ENCODE data around the gene GSC2.
A peak's percentile ranks its signal among the peaks of the same experiment; 100 is the strongest.

Gene GSC2

DNA sequence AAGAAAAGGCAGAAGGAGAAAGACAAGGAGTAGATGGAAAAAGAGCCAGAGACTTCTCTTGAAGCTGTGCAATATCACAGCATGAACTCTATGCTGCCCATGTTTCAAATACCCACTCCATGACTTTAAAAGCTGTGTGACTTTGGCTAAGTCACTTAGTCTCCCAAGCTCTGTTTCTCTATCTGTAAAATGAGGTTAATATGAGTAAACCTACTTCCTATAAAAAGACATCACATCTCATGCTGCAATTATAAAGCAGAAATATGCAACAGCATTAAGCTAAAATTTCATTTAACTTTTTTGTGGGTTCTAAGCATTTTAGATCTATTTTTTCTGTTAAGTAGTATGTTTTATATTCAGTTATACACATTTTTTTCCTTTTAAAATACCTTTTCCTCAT is 39.4 kb downstream of the GSC2 start:
- peaks cover 16% of the 10 kb centered on the region for H3K4me1 ChIP-seq (ENCODE audit: control insufficient read depth, insufficient read depth, low read depth, low read length)
- no peak overlapping the region for H2AK5ac ChIP-seq (ENCODE audit: low read length, severe bottlenecking)
- DNase-seq, result no peak
- H3K9ac ChIP-seq (ENCODE audit: low read length), result no peak overlapping the region
- H2BK120ac ChIP-seq (ENCODE audit: low read depth, low read length), result no peak overlapping the region
- no peak overlapping the region for H2BK5ac ChIP-seq (ENCODE audit: low read depth, low read length, poor library complexity, severe bottlenecking)
- H4K8ac ChIP-seq (ENCODE audit: low read length), result no peak overlapping the region
- no peak overlapping the region for H2BK15ac ChIP-seq (ENCODE audit: low read depth, poor library complexity, severe bottlenecking)
- no peak overlapping the region for H3K23ac ChIP-seq (ENCODE audit: low read length in 2 of 2)
- H3K4me3 ChIP-seq (ENCODE audit: insufficient read depth in 1 of 2, low read depth in 1 of 2, low read length in 2 of 2), result no peak overlapping the region
- H3K27me3 ChIP-seq (ENCODE audit: control insufficient read depth in 1 of 2, insufficient read depth in 1 of 2, low read length in 2 of 2), result no peaks in the 10 kb centered on the region
- H3K18ac ChIP-seq (ENCODE audit: low read depth in 1 of 2, low read length in 2 of 2), result no peak overlapping the region
- peaks cover 39% of the 10 kb centered on the region for H3K79me1 ChIP-seq (replicated peaks; ENCODE audit: low read length, poor library complexity, severe bottlenecking)
- peaks cover 0 to 10% of the 10 kb centered on the region in 2 experiments for H3K36me3 ChIP-seq (ENCODE audit: control insufficient read depth in 1 of 2, insufficient read depth in 2 of 2, low read depth in 1 of 2, low read length in 2 of 2)
- no peak overlapping the region for H3K27ac ChIP-seq (ENCODE audit: low read length, poor library complexity, severe bottlenecking)
- H3K9me3 ChIP-seq (ENCODE audit: control insufficient read depth, low read length), result no peaks in the 10 kb centered on the region
- no peak overlapping the region for H2AFZ ChIP-seq (ENCODE audit: low read depth, low read length)
- no peak overlapping the region for H3K4ac ChIP-seq (ENCODE audit: low read depth in 1 of 2, low read length in 2 of 2)
- H3K4me2 ChIP-seq (ENCODE audit: low read length, poor library complexity, severe bottlenecking), result no peak overlapping the region
- H4K91ac ChIP-seq (ENCODE audit: low read length), result no peak overlapping the region
- no peak overlapping the region for H2BK12ac ChIP-seq (ENCODE audit: low read length in 2 of 2)
- H3K14ac ChIP-seq (ENCODE audit: low read length in 2 of 2), result no peak overlapping the region

DNA sequence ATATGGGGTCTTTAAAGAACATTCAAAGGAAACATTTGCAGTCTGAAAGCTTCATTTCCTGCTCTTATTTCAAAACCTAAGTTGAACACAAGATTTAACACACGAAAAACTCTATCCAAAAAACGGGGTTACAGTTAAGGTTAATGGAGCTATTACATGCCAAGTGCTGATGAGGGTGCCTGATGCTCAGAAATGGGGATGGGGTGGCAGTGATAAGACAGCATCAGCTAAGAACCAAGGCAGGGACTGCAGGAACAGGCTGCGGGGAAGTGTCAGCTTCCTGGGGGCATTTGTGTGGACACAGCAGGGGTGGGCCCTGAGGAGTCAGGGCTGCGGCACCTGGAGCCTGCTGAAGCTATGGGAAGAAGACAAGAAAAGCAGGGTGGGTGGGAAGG is 40.0 kb downstream of the GSC2 start:
- no peak overlapping the region for H4K8ac ChIP-seq (ENCODE audit: low read length)
- H3K27me3 ChIP-seq (ENCODE audit: control insufficient read depth in 1 of 2, insufficient read depth in 1 of 2, low read length in 2 of 2), result no peaks in the 10 kb centered on the region
- 93% methylated on average over 4 of the region's 4 CpGs for WGBS
- peaks cover 13% of the 10 kb centered on the region for H3K4me1 ChIP-seq (ENCODE audit: control insufficient read depth, insufficient read depth, low read depth, low read length)
- H3K9ac ChIP-seq (ENCODE audit: low read length), result no peak overlapping the region
- H3K9me3 ChIP-seq (ENCODE audit: control insufficient read depth, low read length), result no peaks in the 10 kb centered on the region
- H3K4ac ChIP-seq (ENCODE audit: low read depth in 1 of 2, low read length in 2 of 2), result no peak overlapping the region
- no peak overlapping the region for H2BK5ac ChIP-seq (ENCODE audit: low read depth, low read length, poor library complexity, severe bottlenecking)
- no peak overlapping the region for H3K23ac ChIP-seq (ENCODE audit: low read length in 2 of 2)
- H3K79me1 ChIP-seq (replicated peaks; ENCODE audit: low read length, poor library complexity, severe bottlenecking), result peaks cover 35% of the 10 kb centered on the region
- no peak overlapping the region for H2BK120ac ChIP-seq (ENCODE audit: low read depth, low read length)
- H3K4me3 ChIP-seq (ENCODE audit: insufficient read depth in 1 of 2, low read depth in 1 of 2, low read length in 2 of 2), result no peak overlapping the region
- no peak overlapping the region for H2AFZ ChIP-seq (ENCODE audit: low read depth, low read length)
- no peak overlapping the region for H3K27ac ChIP-seq (ENCODE audit: low read length, poor library complexity, severe bottlenecking)
- peaks cover 0 to 9% of the 10 kb centered on the region in 2 experiments for H3K36me3 ChIP-seq (ENCODE audit: control insufficient read depth in 1 of 2, insufficient read depth in 2 of 2, low read depth in 1 of 2, low read length in 2 of 2)
- H2AK5ac ChIP-seq (ENCODE audit: low read length, severe bottlenecking), result no peak overlapping the region
- H4K91ac ChIP-seq (ENCODE audit: low read length), result no peak overlapping the region
- no peak for DNase-seq
- H3K14ac ChIP-seq (ENCODE audit: low read length in 2 of 2), result no peak overlapping the region
- H2BK15ac ChIP-seq (ENCODE audit: low read depth, poor library complexity, severe bottlenecking), result no peak overlapping the region
- H3K4me2 ChIP-seq (ENCODE audit: low read length, poor library complexity, severe bottlenecking), result no peak overlapping the region
- no peak overlapping the region for H3K18ac ChIP-seq (ENCODE audit: low read depth in 1 of 2, low read length in 2 of 2)
- H2BK12ac ChIP-seq (ENCODE audit: low read length in 2 of 2), result no peak overlapping the region

DNA sequence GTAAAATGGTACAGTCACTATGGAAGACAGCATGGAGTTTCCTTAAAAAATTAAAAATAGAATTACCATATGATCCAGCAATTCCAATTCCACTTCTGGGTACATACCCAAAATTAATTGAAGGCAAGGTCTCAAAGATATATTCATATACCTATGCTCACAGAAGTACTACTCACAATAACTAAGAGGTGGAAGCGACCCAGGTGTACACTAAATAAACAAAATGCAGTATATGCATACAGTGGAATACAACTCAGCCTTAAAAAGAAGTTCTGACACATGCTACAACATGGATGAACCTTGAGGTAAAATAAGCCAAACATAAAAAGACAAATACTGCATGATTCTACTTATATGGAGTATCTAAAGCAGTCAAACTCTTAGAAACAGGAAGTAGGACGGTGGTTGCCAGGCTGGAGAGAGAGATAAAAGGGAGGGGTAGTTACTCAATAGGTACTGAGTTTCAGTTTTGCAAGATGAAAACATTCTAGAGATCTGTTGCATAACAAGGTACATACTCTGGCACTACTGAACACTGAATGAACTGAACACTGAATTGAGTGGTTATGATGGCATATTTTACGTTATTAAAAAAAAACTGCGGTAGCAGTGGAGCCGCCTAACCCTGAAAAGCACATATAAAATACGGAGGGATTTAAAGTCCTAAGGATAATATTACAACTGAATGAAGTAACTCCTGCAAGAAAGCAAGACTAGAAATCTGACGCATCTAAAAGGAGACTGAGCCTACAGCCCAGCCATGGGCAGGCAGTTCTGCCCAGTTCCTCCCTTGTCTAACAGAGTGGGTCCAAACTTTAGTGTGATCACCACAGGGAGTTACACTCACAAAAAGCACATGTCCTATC is 40.7 kb downstream of the GSC2 start:
- WGBS, result 82% methylated on average over 6 of the region's 7 CpGs

DNA sequence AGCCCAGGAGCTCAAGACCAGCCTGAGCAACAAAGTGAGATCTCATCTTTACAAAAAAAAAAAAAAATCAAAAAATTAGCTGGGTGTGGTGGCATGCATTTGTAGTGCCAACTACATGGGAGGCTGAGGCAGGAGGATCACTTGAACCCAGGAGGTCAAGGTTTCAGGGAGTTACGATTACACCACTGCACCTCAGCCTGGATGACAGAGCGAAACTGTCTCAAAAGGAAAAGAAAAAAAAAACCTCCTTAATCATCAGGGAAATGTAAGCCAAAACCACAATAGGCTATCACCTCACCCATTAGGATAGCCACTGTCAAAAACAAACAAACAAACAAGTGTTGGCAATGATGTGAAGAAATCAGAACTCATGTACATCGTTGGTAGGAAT is 41.3 kb downstream of the GSC2 start:
- no peak overlapping the region for H3K27ac ChIP-seq (ENCODE audit: low read length, poor library complexity, severe bottlenecking)
- no peak overlapping the region for H4K8ac ChIP-seq (ENCODE audit: low read length)
- H2AK5ac ChIP-seq (ENCODE audit: low read length, severe bottlenecking), result no peak overlapping the region
- no peak overlapping the region for H3K4me3 ChIP-seq (ENCODE audit: insufficient read depth in 1 of 2, low read depth in 1 of 2, low read length in 2 of 2)
- no peak overlapping the region for H3K4ac ChIP-seq (ENCODE audit: low read depth in 1 of 2, low read length in 2 of 2)
- H3K79me1 ChIP-seq (replicated peaks; ENCODE audit: low read length, poor library complexity, severe bottlenecking), result peaks cover 29% of the 10 kb centered on the region
- no peak overlapping the region for H3K18ac ChIP-seq (ENCODE audit: low read depth in 1 of 2, low read length in 2 of 2)
- WGBS, result 94% methylated on average over 2 of the region's 3 CpGs
- H2BK120ac ChIP-seq (ENCODE audit: low read depth, low read length), result no peak overlapping the region
- H3K14ac ChIP-seq (ENCODE audit: low read length in 2 of 2), result no peak overlapping the region
- no peak for DNase-seq
- no peak overlapping the region for H2AFZ ChIP-seq (ENCODE audit: low read depth, low read length)
- peaks cover 0 to 4% of the 10 kb centered on the region in 2 experiments for H3K36me3 ChIP-seq (ENCODE audit: control insufficient read depth in 1 of 2, insufficient read depth in 2 of 2, low read depth in 1 of 2, low read length in 2 of 2)
- H2BK12ac ChIP-seq (ENCODE audit: low read length in 2 of 2), result no peak overlapping the region
- no peak overlapping the region for H3K4me2 ChIP-seq (ENCODE audit: low read length, poor library complexity, severe bottlenecking)
- H3K23ac ChIP-seq (ENCODE audit: low read length in 2 of 2), result no peak overlapping the region
- H2BK5ac ChIP-seq (ENCODE audit: low read depth, low read length, poor library complexity, severe bottlenecking), result no peak overlapping the region
- H3K27me3 ChIP-seq (ENCODE audit: control insufficient read depth in 1 of 2, insufficient read depth in 1 of 2, low read length in 2 of 2), result no peaks in the 10 kb centered on the region
- H2BK15ac ChIP-seq (ENCODE audit: low read depth, poor library complexity, severe bottlenecking), result no peak overlapping the region
- peaks cover 16% of the 10 kb centered on the region for H3K4me1 ChIP-seq (ENCODE audit: control insufficient read depth, insufficient read depth, low read depth, low read length)
- no peaks in the 10 kb centered on the region for H3K9me3 ChIP-seq (ENCODE audit: control insufficient read depth, low read length)
- H4K91ac ChIP-seq (ENCODE audit: low read length), result no peak overlapping the region
- no peak overlapping the region for H3K9ac ChIP-seq (ENCODE audit: low read length)

More for the DNA sequence above, 40.7 kb downstream of the GSC2 start:
- H3K4me1 ChIP-seq (ENCODE audit: control insufficient read depth, insufficient read depth, low read depth, low read length), result peaks cover 16% of the 10 kb centered on the region
- H3K23ac ChIP-seq (ENCODE audit: low read length in 2 of 2), result no peak overlapping the region
- H3K4me3 ChIP-seq (ENCODE audit: insufficient read depth in 1 of 2, low read depth in 1 of 2, low read length in 2 of 2), result no peak overlapping the region
- no peak overlapping the region for H3K4ac ChIP-seq (ENCODE audit: low read depth in 1 of 2, low read length in 2 of 2)
- no peak overlapping the region for H2AK5ac ChIP-seq (ENCODE audit: low read length, severe bottlenecking)
- no peak overlapping the region for H3K27ac ChIP-seq (ENCODE audit: low read length, poor library complexity, severe bottlenecking)
- H3K27me3 ChIP-seq (ENCODE audit: control insufficient read depth in 1 of 2, insufficient read depth in 1 of 2, low read length in 2 of 2), result no peaks in the 10 kb centered on the region
- no peak overlapping the region for H2BK5ac ChIP-seq (ENCODE audit: low read depth, low read length, poor library complexity, severe bottlenecking)
- peaks cover 0 to 4% of the 10 kb centered on the region in 2 experiments for H3K36me3 ChIP-seq (ENCODE audit: control insufficient read depth in 1 of 2, insufficient read depth in 2 of 2, low read depth in 1 of 2, low read length in 2 of 2)
- no peaks in the 10 kb centered on the region for H3K9me3 ChIP-seq (ENCODE audit: control insufficient read depth, low read length)
- peak; percentile 74 for DNase-seq
- H3K79me1 ChIP-seq (replicated peaks; ENCODE audit: low read length, poor library complexity, severe bottlenecking), result peaks cover 32% of the 10 kb centered on the region
- H4K8ac ChIP-seq (ENCODE audit: low read length), result no peak overlapping the region
- no peak overlapping the region for H2BK120ac ChIP-seq (ENCODE audit: low read depth, low read length)
- no peak overlapping the region for H2AFZ ChIP-seq (ENCODE audit: low read depth, low read length)
- no peak overlapping the region for H3K9ac ChIP-seq (ENCODE audit: low read length)
- H3K18ac ChIP-seq (ENCODE audit: low read depth in 1 of 2, low read length in 2 of 2), result no peak overlapping the region
- H3K4me2 ChIP-seq (ENCODE audit: low read length, poor library complexity, severe bottlenecking), result no peak overlapping the region
- no peak overlapping the region for H3K14ac ChIP-seq (ENCODE audit: low read length in 2 of 2)
- no peak overlapping the region for H4K91ac ChIP-seq (ENCODE audit: low read length)
- H2BK12ac ChIP-seq (ENCODE audit: low read length in 2 of 2), result no peak overlapping the region
- H2BK15ac ChIP-seq (ENCODE audit: low read depth, poor library complexity, severe bottlenecking), result no peak overlapping the region
